OCI-LY7 (cell line): ENCODE results near the gene RAPGEF5. TPM values are rescaled to one million over a fixed set of nuclear protein-coding genes. Genes with fewer than 3 reads are reported as not detected.

ENCODE experiments used
- BruUV-seq: library from RNA; stranded (reverse); fragments of 400-500 nt; replicated peaks from 2 replicates; lab custom pipeline; 2021; lab: Mats Ljungman, UMichigan
- CTCF ChIA-PET: fragments of 300-600 bp; sonication (Branson Sonifier 250); formaldehyde crosslinking; loops from one replicate; lab custom pipeline; 2022; ENCODE audit warnings: antibody characterized with exemption; ENCODE audit not compliant: unreplicated experiment; lab: Charles Lee
- POLR2A ChIA-PET: fragments of 300-600 bp; sonication (Branson Sonifier 250); formaldehyde crosslinking; loops from one replicate; lab custom pipeline; 2022; ENCODE audit warnings: antibody characterized with exemption; lab: Charles Lee
- DNase-seq: peaks from one replicate; pipeline ENCODE4 v3.0.0-alpha.2; 2015; ENCODE audit warnings: low spot score
- H2AFZ ChIP-seq: fragments of 200-600 bp; sonication (generic), shearing (Covaris generic); 2 replicates; pipeline ENCODE4 v1.6.1; 2014; ENCODE audit warnings: mild to moderate bottlenecking, antibody characterized with exemption, low read length, moderate library complexity
- H3K27ac ChIP-seq: fragments of 200-600 bp; sonication (generic); 2 replicates; pipeline ENCODE4 v1.5.1; 2014; ENCODE audit warnings: mixed run types, low read depth, mild to moderate bottlenecking, moderate library complexity, low read length, inconsistent platforms; ENCODE audit not compliant: poor library complexity, severe bottlenecking
- H3K36me3 ChIP-seq: fragments of 200-600 bp; sonication (generic); 2 replicates; pipeline ENCODE4 v1.6.1; 2014; ENCODE audit warnings: mild to moderate bottlenecking, antibody characterized with exemption, low read length, moderate library complexity, mixed read lengths; ENCODE audit not compliant: insufficient read depth
- H3K4me1 ChIP-seq: fragments of 200-600 bp; sonication (generic); 2 replicates; pipeline ENCODE4 v1.5.1; 2014; ENCODE audit warnings: mild to moderate bottlenecking, low read length; ENCODE audit not compliant: insufficient read depth, poor library complexity, severe bottlenecking
- H3K4me2 ChIP-seq: fragments of 200-600 bp; sonication (generic); 2 replicates; pipeline ENCODE4 v1.6.1; 2014; ENCODE audit warnings: mild to moderate bottlenecking, low read length
- H3K4me3 ChIP-seq: fragments of 200-600 bp; sonication (generic); 2 replicates; pipeline ENCODE4 v1.5.1; 2014; ENCODE audit warnings: mild to moderate bottlenecking, low read depth, low read length; ENCODE audit not compliant: poor library complexity, severe bottlenecking
- H3K79me2 ChIP-seq: fragments of 200-600 bp; sonication (generic); 2 replicates; pipeline ENCODE4 v1.6.1; 2016; ENCODE audit warnings: low read depth, mild to moderate bottlenecking, low read length, moderate library complexity, mixed read lengths; ENCODE audit not compliant: insufficient read depth
- H3K9me2 ChIP-seq: fragments of 200-600 bp; sonication (generic); 2 replicates; pipeline ENCODE4 v1.6.1; 2016; ENCODE audit warnings: mild to moderate bottlenecking, low read length, mixed read lengths; ENCODE audit not compliant: insufficient read depth
- H3K9me3 ChIP-seq: fragments of 200-600 bp; sonication (generic); 2 replicates; pipeline ENCODE4 v1.6.1; 2014; ENCODE audit warnings: mild to moderate bottlenecking, mixed run types, low read length, mixed read lengths
- H4K20me1 ChIP-seq: fragments of 200-600 bp; sonication (generic); 2 replicates; pipeline ENCODE4 v1.6.1; 2014; ENCODE audit warnings: mild to moderate bottlenecking, antibody characterized with exemption, low read length, moderate library complexity, mixed read lengths; ENCODE audit not compliant: insufficient read depth
- EZH2phosphoT487 ChIP-seq: fragments of 200-600 bp; sonication (generic); IDR thresholded peaks from 2 replicates; pipeline ENCODE4 v1.6.1; 2018; ENCODE audit warnings: low read depth, borderline replicate concordance, mild to moderate bottlenecking, mixed run types, antibody characterized with exemption, low read length, moderate library complexity, mixed read lengths
- intact Hi-C: fragments of 100-400 bp; cut with micrococcal nuclease; formaldehyde crosslinking; loops from one replicate; pipeline ENCODE4 v1.10.0; 2022; ENCODE audit not compliant: unreplicated experiment
- total RNA-seq, 2 experiments: library from RNA; depleted of rRNA in 1 of 2; stranded (reverse); fragments of >200 nt in 1 of 2; shearing (Covaris generic) in 1 of 2; gene quantifications; 2 replicates each; pipeline ENCODE4 v1.2.3, GENCODE V29; 2014 to 2022
- TF ChIP-seq, protein P1 (sequence below): fragments of 200-600 bp; sonication (generic); conservative IDR thresholded peaks from 2 replicates; pipeline ENCODE4 v1.5.1; 2014; ENCODE audit warnings: mild to moderate bottlenecking, antibody characterized with exemption, low read length, moderate library complexity, mixed read lengths

RAPGEF5 gene
- total RNA-seq, 2 experiments from 2014 or later: 114 to 115 TPM

DNA sequence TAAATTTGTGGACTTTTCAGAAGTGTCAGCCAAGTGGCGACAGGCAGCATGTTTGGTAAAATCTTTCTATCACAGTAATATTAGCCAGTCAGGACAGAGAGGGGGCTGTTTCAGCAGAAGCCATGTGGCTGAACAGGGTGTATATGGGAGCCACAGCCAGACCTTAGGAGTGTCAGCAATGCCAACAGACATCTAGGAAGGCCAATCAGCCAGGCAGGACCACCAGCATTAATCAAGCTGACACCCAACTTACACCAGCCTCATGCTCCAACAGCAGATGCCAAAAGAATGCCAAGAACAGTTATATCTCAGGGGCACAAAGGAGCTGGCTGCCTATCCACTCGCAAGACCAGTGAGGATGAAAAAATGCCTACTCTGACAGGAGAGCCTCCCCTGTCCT, 54.8 kb downstream of the RAPGEF5 start:
- intact Hi-C loops: no loop called here
- POLR2A ChIA-PET: interaction anchor here (0.7 to 2.2 kb wide), 7 partner anchors 15 to 1474 kb away, joined by 3 to 9 read pairs (median 3); no protein-coding TSS in a partner anchor
- H2AFZ ChIP-seq: no peak overlapping the region
- no peak overlapping the region for H3K4me3 ChIP-seq
- H3K9me3 ChIP-seq: peaks cover 11% of the 10 kb centered on the region
- H3K4me2 ChIP-seq: no peak overlapping the region
- TF ChIP-seq EZH2phosphoT487: no peak
- TF ChIP-seq, protein P1, sequence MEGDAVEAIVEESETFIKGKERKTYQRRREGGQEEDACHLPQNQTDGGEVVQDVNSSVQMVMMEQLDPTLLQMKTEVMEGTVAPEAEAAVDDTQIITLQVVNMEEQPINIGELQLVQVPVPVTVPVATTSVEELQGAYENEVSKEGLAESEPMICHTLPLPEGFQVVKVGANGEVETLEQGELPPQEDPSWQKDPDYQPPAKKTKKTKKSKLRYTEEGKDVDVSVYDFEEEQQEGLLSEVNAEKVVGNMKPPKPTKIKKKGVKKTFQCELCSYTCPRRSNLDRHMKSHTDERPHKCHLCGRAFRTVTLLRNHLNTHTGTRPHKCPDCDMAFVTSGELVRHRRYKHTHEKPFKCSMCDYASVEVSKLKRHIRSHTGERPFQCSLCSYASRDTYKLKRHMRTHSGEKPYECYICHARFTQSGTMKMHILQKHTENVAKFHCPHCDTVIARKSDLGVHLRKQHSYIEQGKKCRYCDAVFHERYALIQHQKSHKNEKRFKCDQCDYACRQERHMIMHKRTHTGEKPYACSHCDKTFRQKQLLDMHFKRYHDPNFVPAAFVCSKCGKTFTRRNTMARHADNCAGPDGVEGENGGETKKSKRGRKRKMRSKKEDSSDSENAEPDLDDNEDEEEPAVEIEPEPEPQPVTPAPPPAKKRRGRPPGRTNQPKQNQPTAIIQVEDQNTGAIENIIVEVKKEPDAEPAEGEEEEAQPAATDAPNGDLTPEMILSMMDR: no peak
- H4K20me1 ChIP-seq: no peaks in the 10 kb centered on the region
- H3K9me2 ChIP-seq: no peaks in the 10 kb centered on the region
- H3K4me1 ChIP-seq: no peaks in the 10 kb centered on the region
- H3K79me2 ChIP-seq: 0 out of 2 replicates have a peak, but pooled peaks cover 4% of the 10 kb centered on the region
- no TSS peak for BruUV-seq
- peaks cover 99% of the 10 kb centered on the region for H3K36me3 ChIP-seq
- no peak for DNase-seq
- H3K27ac ChIP-seq: no peak overlapping the region
- CTCF ChIA-PET: no interaction called here

DNA sequence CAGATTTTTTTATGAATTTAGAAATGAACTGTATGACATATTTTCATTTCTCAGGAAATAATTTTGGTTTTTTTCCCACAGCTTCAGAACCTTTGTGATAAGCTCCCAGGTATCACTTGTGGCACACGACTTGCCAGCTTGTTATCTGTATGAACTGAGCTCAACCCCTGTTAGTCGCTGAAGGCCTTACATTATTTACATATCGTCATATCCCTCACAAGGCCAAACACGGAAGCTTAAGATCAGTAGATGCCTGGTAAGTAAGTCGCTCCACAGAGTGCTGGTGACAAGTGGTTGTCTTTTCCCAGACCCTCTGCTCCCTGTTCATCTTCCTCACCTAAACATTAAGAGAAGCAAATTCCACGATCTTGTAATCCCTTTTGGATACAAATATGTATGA, 55.2 kb downstream of the RAPGEF5 start:
- DNase-seq: no peak
- Histone ChIP-seq H4K20me1 (no peaks in the 10 kb centered on the region), H2AFZ (no peak overlapping the region), H3K4me2 (no peak overlapping the region), H3K9me3 (peaks cover 7% of the 10 kb centered on the region), H3K4me3 (no peak overlapping the region), H3K36me3 (peaks cover 99% of the 10 kb centered on the region), H3K9me2 (no peaks in the 10 kb centered on the region), H3K27ac (no peak overlapping the region), H3K79me2 (0 out of 2 replicates have a peak, but pooled peaks cover 4% of the 10 kb centered on the region), H3K4me1 (no peaks in the 10 kb centered on the region)
- TF ChIP-seq, protein P1: no peak
- no peak for TF ChIP-seq EZH2phosphoT487
- ChIA-PET POLR2A (interaction anchor here (0.7 to 2.2 kb wide), 5 partner anchors 15 to 239 kb away, joined by 3 to 6 read pairs (median 3); no protein-coding TSS in a partner anchor), CTCF (no interaction called here)
- no TSS peak for BruUV-seq
- intact Hi-C loops: no loop called here

DNA sequence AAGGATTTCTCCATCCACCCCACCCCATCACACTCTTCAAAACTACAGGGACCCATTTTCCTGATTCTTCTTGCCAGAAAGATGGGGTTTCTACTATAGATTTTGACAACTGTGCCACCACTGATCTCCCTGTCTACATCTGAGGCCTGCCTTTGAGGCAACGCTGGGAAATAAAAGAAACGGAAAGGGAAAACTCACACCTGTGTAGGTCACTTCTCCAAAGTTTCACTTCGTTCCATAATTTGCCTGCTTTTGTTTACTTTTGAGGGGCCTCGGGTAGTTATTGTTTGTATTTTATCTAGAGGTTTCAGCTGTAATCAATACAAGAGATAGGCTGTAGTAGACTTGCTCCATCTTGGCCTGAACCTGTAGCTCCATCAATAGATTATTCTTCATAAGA, 56.1 kb downstream of the RAPGEF5 start:
- Histone ChIP-seq H2AFZ (no peak overlapping the region), H3K36me3 (peaks cover 99% of the 10 kb centered on the region), H3K4me2 (no peak overlapping the region), H3K4me3 (no peak overlapping the region), H3K9me2 (no peaks in the 10 kb centered on the region), H3K9me3 (no peaks in the 10 kb centered on the region), H3K4me1 (no peaks in the 10 kb centered on the region), H3K79me2 (0 out of 2 replicates have a peak, but pooled peaks cover 4% of the 10 kb centered on the region), H3K27ac (no peak overlapping the region), H4K20me1 (no peaks in the 10 kb centered on the region)
- TF ChIP-seq, protein P1: no peak
- no peak for TF ChIP-seq EZH2phosphoT487
- ChIA-PET POLR2A (interaction anchor here (1.0 to 1.7 kb wide), 5 partner anchors 10 to 26 kb away, joined by 3 read pairs; no protein-coding TSS in a partner anchor), CTCF (no interaction called here)
- no TSS peak for BruUV-seq
- intact Hi-C loops: no loop called here
- DNase-seq: no peak
